Body of pancreas (tissue), 4 donors: ENCODE measurements around the gene PDE6D.

Experiments used
- POLR2A ChIP-seq, 3 donors: fragments of 450-650 bp; IDR thresholded peaks; one replicate each; pipeline ENCODE4 v1.6.1; 2016; ENCODE audit warnings: antibody characterized with exemption in 3 of 3, mild to moderate bottlenecking in 2 of 3
- TF ChIP-seq, protein P1 (sequence below), 7 experiments: fragments of 450-650 bp in 4 of 7; fragments of 200-600 bp in 3 of 7; sonication (generic) in 3 of 7; IDR thresholded peaks; one replicate each; pipeline ENCODE4 v1.5.1; 2016 to 2019; ENCODE audit warnings: antibody characterized with exemption in 7 of 7

DNA sequence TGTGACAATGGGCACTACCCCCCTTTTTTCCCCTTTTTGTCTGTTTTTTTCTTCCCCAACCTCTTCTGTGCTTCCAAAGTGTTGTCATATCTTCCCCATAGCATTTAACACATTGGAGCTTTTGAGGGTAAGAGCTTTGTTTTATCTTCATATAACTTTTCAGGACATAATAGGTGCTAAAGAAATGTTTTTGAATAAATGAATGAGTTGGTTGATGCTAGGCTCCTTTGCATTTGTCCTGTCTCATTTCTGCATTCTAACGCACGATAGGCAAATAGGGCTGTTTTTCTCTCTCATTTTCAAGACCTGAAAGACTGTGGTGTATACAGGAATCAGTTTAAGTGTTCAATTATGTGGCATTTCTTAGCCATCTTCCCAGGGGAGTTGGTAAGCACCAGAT is 4.3 kb upstream of the PDE6D start:
- TF ChIP-seq, protein P1, sequence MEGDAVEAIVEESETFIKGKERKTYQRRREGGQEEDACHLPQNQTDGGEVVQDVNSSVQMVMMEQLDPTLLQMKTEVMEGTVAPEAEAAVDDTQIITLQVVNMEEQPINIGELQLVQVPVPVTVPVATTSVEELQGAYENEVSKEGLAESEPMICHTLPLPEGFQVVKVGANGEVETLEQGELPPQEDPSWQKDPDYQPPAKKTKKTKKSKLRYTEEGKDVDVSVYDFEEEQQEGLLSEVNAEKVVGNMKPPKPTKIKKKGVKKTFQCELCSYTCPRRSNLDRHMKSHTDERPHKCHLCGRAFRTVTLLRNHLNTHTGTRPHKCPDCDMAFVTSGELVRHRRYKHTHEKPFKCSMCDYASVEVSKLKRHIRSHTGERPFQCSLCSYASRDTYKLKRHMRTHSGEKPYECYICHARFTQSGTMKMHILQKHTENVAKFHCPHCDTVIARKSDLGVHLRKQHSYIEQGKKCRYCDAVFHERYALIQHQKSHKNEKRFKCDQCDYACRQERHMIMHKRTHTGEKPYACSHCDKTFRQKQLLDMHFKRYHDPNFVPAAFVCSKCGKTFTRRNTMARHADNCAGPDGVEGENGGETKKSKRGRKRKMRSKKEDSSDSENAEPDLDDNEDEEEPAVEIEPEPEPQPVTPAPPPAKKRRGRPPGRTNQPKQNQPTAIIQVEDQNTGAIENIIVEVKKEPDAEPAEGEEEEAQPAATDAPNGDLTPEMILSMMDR (IDR thresholded peaks at IDR 0.05): no peak
- TF ChIP-seq POLR2A (IDR thresholded peaks at IDR 0.05): no peak
